NB4 (cell line): ENCODE results near the gene LRCH1.
"Not testable (repeated sequence)": the region's sequence is repeated elsewhere in the genome, so short reads cannot be mapped to it uniquely, and the experiment has no call there.

ENCODE experiments used
- POLR2A ChIP-seq: IDR thresholded peaks from 2 replicates; pipeline ENCODE4 v1.6.1; 2011; ENCODE audit warnings: mild to moderate bottlenecking; ENCODE audit not compliant: insufficient read length; ENCODE audit errors: extremely low read depth
- TF ChIP-seq, protein P1 (sequence below): IDR thresholded peaks from one replicate; pipeline ENCODE4 v1.5.1; 2012; ENCODE audit warnings: low read depth, low read length
- TF ChIP-seq, protein P2 (sequence below): IDR thresholded peaks from 2 replicates; pipeline ENCODE4 v1.6.1; 2011; ENCODE audit warnings: low read depth, low read length

DNA sequence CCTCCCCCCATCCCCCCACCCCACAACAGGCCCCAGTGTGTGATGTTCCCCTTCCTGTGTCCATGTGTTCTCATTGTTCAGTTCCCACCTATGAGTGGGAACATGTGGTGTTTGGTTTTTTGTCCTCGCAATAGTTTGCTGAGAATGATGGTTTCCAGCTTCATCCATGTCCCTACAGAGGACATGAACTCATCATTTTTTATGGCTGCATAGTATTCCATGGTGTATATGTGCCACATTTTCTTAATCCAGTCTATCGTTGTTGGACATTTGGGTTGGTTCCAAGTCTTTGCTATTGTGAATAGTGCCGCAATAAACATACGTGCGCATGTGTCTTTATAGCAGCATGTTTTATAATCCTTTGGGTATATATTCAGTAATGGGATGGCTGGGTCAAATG, 202.5 kb downstream of the LRCH1 start:
- TF ChIP-seq, protein P1, sequence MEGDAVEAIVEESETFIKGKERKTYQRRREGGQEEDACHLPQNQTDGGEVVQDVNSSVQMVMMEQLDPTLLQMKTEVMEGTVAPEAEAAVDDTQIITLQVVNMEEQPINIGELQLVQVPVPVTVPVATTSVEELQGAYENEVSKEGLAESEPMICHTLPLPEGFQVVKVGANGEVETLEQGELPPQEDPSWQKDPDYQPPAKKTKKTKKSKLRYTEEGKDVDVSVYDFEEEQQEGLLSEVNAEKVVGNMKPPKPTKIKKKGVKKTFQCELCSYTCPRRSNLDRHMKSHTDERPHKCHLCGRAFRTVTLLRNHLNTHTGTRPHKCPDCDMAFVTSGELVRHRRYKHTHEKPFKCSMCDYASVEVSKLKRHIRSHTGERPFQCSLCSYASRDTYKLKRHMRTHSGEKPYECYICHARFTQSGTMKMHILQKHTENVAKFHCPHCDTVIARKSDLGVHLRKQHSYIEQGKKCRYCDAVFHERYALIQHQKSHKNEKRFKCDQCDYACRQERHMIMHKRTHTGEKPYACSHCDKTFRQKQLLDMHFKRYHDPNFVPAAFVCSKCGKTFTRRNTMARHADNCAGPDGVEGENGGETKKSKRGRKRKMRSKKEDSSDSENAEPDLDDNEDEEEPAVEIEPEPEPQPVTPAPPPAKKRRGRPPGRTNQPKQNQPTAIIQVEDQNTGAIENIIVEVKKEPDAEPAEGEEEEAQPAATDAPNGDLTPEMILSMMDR = not testable (repeated sequence)
- not testable (repeated sequence) for TF ChIP-seq POLR2A
- TF ChIP-seq, protein P2, sequence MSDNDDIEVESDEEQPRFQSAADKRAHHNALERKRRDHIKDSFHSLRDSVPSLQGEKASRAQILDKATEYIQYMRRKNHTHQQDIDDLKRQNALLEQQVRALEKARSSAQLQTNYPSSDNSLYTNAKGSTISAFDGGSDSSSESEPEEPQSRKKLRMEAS = not testable (repeated sequence)
